D341Med (cell line): ENCODE results near the gene ANKIB1.
"Not testable (repeated sequence)": the region's sequence is repeated elsewhere in the genome, so short reads cannot be mapped to it uniquely, and the experiment has no call there.

ENCODE experiments used
- DNase-seq: peaks from one replicate; pipeline ENCODE4 v3.0.0; 2012; ENCODE audit warnings: low spot score

The ANKIB1 gene

DNA sequence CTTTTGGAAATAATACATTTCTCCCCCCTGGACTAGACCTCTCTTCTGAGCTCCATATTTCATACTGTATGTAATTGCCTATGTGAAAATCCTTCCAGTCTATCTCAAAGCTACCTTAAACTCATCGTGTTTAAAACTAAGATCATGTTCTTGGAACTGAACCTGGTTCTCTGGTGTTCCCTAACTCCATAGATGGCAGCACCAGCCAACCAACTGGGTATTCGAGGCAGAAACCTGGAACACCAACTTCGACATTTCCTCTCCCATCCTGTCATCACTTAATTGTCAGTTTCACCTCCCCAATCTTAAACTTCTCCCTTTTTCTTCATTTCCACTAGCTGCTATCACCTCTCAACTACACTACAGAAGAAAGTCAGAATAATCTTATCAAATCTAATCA is 87.0 kb downstream of the ANKIB1 start:
- no peak for DNase-seq

GRCh38 chr7:92333866-92334265 is 88.1 kb downstream of the ANKIB1 start:
- no peak for DNase-seq

DNA sequence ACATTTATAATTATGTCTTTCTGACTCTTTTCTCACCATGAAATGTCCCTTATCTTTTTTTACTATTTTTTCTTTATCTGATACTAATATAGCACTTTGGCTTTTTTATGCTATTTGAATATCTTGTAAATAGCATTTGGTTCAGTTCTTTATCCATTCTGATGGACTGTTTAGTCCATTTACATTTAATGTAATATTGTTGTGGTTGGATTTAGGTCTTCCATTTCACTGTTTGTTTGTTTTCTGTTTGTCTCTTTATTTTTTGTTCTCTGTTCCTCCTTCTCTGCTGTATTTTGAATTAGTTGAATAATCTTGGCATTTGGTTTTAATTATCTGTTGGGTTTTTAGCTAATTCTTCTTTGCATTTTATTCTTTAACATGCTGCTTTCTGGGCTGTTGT is 89.8 kb downstream of the ANKIB1 start:
- DNase-seq = no peak

- DNase-seq = no peak
Observed at GRCh38 chr7:92336662-92337340, 91.0 kb downstream of the ANKIB1 start.

GRCh38 chr7:92340016-92340415 is 94.2 kb downstream of the ANKIB1 start:
- no peak for DNase-seq

- DNase-seq = no peak
Observed at GRCh38 chr7:92343714-92344113, 97.9 kb downstream of the ANKIB1 start.

- DNase-seq = no peak
Observed at GRCh38 chr7:92352009-92352408, 106.2 kb downstream of the ANKIB1 start.

DNA sequence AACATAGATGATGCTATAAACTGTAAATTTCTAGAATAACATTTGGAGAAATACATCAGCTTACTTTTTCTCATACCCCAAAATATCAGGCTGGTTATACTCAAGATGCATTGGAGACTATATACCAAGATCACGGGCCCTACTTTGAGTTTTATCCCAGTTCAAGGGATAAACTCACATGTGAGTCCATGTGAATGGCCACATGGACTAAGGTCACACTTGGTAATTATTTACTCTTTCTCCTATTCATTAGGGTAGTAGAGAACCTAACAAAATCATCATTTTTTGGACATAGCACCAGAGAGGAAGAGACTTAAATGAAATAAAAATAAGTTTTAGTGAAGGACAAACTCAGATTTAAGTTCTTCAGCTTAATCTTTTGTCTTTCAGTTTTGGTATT is 108.4 kb downstream of the ANKIB1 start:
- DNase-seq = no peak

GRCh38 chr7:92356406-92356805 is 110.6 kb downstream of the ANKIB1 start:
- no peak for DNase-seq

DNA sequence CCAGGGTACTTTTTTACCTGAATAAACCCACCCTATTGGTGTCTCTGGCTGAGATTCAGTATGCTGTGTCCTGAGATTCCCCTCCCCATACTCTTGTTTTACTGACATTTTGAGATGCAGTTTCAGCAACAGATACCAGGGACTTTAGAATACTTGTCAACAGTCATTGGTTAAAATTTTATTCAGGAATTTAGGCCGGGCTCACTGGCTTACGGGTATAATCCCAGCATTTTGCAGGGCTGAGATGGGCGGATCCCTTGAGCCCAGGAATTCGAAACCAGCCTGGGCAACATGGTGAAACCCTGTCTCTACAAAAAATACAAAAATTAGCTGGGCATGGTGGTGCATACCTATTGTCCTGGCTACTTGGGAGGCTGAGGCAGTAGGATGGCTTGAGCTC is 111.5 kb downstream of the ANKIB1 start:
- no peak for DNase-seq

DNA sequence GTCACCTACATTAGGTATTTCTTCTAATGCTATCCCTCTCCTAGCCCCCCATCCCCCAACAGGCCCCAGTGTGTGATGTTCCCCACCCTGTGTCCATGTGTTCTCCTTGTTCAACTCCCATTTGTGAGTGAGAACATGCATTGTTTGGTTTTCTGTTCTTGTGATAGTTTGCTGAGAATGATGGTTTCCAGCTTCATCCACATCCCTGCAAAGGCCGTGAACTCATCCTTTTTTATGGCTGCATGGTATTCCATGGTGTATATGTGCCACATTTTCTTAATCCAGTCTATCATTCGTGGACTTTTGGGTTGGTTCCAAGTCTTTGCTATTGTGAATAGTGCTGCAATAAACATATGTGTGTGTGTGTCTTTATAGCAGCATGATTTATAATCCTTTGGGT is 113.4 kb downstream of the ANKIB1 start:
- DNase-seq = not testable (repeated sequence)

- DNase-seq = no peak
Observed at GRCh38 chr7:92359801-92360200, 114.0 kb downstream of the ANKIB1 start.

DNA sequence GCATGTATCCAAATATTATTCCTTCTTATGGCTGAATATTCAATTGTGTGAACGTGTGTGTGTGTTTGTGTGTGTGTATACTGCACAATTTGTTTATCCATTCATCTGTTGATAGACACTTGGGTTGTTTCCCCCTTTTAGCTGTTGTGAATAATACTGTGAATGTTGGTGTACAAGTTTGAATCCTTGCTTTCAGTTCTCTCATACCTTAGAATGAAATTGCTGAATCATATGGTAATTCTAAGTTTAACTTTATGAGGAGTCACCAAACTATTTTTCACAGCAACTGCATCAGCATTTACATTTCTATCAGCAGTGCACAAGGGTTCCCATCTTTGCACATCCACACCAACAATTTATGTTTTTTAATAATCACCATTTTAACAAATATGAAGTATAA is 114.6 kb downstream of the ANKIB1 start:
- DNase-seq = no peak

DNA sequence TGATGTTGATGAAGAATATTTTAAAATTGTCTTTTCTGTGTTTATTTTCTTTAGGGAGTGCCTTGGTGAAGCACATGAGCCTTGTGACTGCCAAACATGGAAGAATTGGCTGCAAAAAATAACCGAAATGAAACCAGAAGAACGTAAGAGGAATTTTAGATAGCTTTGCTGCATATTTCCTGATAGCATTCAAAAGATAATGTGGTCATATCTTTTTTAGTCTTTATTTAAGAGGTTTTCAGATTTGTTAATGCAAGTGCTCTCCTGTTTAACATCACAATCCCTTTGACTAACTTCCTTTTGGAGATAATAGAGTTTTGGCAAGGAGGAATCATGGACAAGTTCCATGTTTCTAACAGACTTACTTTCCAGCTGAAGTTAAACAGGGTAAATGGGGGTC is 116.4 kb downstream of the ANKIB1 start:
- no peak for DNase-seq

DNA sequence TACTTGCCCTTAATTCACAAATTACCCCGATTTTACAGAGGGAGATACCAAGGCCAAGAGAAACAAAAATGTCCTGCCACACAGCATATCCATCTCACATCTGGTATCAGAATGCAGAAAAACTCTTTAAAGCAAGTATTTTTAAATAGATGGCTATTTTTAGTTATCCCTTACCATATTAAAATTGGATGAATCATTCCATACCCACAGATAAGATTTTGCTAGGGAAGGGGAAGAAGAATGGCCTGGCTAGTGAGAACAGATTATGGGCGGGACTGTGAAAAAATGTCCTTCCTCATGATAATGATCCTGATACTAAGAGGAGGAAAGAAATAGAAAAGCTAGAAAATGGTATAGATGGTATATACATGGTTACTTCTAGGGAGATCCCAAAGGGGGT is 121.0 kb downstream of the ANKIB1 start:
- no peak for DNase-seq

- no peak for DNase-seq
Observed at GRCh38 chr7:92368741-92369140, 123.0 kb downstream of the ANKIB1 start.

DNA sequence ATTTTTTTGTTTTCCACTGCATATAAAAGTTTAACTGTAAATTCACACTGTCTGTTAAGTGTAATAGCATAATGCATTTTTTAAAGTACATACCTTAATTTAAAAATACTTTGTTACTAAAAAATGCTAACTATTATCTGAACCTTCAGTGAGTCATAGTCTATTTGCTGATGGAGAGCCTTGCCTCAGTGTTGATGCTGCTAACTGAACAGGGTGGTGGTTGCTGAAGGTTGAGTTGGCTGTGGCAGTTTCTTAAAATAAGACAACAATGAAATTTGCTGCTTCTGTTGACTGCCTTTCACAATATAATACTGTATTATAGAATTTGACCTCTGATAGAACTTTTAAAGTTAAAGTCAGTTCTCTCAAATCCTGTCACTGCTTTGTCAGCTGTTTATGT is 129.2 kb downstream of the ANKIB1 start:
- no peak for DNase-seq

- no peak for DNase-seq
Observed at GRCh38 chr7:92391071-92391470, 145.3 kb downstream of the ANKIB1 start.

DNA sequence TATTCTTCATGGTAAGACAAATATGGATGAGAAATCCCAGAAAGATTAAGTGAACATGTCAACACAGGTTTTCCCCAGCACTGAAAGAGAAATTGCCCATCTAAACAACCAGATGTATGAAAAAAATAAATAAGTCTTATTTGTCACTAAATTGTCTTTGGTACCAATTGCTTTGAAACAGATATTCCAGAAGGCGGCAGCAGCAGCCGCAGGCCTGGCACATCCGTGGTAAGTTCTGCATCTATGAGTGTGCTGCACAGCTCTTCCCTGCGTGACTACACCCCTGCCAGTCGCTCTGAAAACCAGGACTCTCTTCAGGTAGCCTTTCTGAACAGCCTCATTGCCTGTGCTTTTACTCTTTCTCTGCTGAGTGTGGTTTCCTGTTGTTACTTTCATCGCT is 151.8 kb downstream of the ANKIB1 start:
- no peak for DNase-seq

DNA sequence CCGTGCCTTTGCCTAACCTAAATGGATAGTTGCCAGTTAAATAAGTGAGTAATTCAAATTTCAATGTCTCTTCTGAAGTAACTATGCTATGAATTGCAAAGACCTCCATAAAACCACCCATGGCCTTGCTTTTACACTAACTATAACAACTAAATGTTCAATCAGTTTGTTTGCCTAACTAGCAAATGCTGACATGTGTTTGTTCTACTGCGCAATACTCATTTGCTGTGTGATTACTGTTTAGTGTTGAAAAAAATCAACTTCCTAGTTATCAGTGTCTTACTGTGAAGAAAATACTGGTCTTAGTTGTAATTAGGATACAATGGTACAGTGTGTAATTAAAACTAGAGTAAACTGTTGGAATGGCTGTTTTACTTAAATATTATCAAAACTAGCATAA is 154.2 kb downstream of the ANKIB1 start:
- no peak for DNase-seq

GRCh38 chr7:92402920-92403759 is 157.4 kb downstream of the ANKIB1 start:
- DNase-seq = no peak

- DNase-seq = no peak
Observed at GRCh38 chr7:92403760-92404074, 157.9 kb downstream of the ANKIB1 start.

GRCh38 chr7:92404170-92404614 is 158.4 kb downstream of the ANKIB1 start:
- no peak for DNase-seq

DNA sequence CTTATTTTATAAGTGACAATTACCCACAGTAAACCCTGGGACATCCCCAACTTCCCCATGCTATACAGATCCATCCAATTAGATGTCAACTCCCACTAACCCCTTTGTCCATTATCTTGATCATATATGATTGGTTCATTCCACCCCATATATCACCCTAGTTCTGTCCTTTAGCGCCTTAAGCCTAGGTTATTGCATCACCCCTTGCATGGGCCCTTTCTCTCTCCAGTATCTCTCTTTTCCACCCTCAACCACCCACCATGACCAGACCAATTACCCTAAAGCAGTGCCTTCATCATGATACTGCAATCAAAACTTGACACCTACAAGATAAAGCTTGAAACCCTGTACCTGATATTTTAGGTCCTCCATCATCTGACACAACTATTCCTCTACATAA is 163.6 kb downstream of the ANKIB1 start:
- no peak for DNase-seq
